ENCODE results near the gene CD79B. TPM values are rescaled to one million over a fixed set of nuclear protein-coding genes. Genes with fewer than 3 reads are reported as not detected.
A peak's percentile ranks its signal among the peaks of the same experiment; 100 is the strongest.

The CD79B gene
- total RNA-seq, 1 donor from 2014 or later = 3.4 TPM

DNA sequence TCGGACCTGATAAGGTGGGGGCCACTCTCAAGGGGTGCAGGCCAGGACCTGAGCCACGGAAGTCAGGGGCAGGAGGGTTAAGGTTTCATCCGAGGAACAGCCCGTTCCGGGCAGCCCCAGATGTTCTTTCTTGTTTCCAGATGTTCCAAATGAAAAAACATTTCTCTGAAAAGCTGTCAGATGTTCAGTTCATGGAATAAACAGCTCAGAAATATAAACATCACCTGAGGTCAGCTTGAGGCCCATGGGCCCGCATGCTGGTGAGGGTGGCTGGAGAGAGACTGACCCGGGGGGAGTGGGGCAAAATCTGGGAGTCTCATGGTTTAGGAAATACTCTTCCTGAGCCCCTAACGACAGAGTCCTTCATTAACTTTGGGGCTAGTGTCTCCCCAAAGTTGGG, 1.5 kb upstream of the CD79B start:
- Mint-ChIP-seq H3K27ac (ENCODE audit: unreplicated experiment) (no peak overlapping the region), H3K4me3 (ENCODE audit: unreplicated experiment) (no peak overlapping the region), H3K4me1 (ENCODE audit: unreplicated experiment) (peaks cover 6% of the 10 kb centered on the region), H3K27me3 (ENCODE audit: unreplicated experiment) (peaks cover 3% of the 10 kb centered on the region), H3K36me3 (ENCODE audit: low read depth, unreplicated experiment) (no peaks in the 10 kb centered on the region), H3K9me3 (ENCODE audit: unreplicated experiment) (no peaks in the 10 kb centered on the region)
- TF ChIP-seq, protein P1, sequence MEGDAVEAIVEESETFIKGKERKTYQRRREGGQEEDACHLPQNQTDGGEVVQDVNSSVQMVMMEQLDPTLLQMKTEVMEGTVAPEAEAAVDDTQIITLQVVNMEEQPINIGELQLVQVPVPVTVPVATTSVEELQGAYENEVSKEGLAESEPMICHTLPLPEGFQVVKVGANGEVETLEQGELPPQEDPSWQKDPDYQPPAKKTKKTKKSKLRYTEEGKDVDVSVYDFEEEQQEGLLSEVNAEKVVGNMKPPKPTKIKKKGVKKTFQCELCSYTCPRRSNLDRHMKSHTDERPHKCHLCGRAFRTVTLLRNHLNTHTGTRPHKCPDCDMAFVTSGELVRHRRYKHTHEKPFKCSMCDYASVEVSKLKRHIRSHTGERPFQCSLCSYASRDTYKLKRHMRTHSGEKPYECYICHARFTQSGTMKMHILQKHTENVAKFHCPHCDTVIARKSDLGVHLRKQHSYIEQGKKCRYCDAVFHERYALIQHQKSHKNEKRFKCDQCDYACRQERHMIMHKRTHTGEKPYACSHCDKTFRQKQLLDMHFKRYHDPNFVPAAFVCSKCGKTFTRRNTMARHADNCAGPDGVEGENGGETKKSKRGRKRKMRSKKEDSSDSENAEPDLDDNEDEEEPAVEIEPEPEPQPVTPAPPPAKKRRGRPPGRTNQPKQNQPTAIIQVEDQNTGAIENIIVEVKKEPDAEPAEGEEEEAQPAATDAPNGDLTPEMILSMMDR (IDR thresholded peaks at IDR 0.05; ENCODE audit: unreplicated experiment) = no peak
- no peak for DNase-seq (ENCODE audit: low spot score)

DNA sequence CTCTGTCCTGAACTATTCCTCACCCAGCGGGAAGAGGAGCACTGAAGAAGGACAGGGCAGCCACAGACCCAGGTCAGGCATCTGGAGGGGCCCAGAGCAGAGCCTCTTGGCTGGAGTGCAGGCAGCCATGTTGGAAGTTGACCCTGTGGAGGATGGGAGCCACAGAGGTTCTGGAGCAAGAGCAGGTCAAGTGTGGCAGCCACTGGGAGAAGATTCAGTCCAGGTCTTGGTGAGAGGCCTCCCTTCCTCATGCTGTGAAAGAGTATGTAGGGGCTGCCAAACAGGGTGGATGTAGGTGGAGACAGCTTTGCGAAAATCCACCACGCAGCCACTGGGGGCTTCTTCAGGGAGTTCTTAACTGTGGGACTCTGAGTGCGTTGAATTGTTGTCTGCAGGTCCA, 590 bp upstream of the CD79B start:
- Mint-ChIP-seq H3K27ac (ENCODE audit: unreplicated experiment) (no peak overlapping the region), H3K36me3 (ENCODE audit: low read depth, unreplicated experiment) (no peaks in the 10 kb centered on the region), H3K4me3 (ENCODE audit: unreplicated experiment) (no peak overlapping the region), H3K4me1 (ENCODE audit: unreplicated experiment) (peaks cover 5% of the 10 kb centered on the region), H3K9me3 (ENCODE audit: unreplicated experiment) (no peaks in the 10 kb centered on the region), H3K27me3 (ENCODE audit: unreplicated experiment) (peaks cover 6% of the 10 kb centered on the region)
- no peak for DNase-seq (ENCODE audit: low spot score)
- TF ChIP-seq, protein P1 (IDR thresholded peaks at IDR 0.05; ENCODE audit: unreplicated experiment) = no peak

DNA sequence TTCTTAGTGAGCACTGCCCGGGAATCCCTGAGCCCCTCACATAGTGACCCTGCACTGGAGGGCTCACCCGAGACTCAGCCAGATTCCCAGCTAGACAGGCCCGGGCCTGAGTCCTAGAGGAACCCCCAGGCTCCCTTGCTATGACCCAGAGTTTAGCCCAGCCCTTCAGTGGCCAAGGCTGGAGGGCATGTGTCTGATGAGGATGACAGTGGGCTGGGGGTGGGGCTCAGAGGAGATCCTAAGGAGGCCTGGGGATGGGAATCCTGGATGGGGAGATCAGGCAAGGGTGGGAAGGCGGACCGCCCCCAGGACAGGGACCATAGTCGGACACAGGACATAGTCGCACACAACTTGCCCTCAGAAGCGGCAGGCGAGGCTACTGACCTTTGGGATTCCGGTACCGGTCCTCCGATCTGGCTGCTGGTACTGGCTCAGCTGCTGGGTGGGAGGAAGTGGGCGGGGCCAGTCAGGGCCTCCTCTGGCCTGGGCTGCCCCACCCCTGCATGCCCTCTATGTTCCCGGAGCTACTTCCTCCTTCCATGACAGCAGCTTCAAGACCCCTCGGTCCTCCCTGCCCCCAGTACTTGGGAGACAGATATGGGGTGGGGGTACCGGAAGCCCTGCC, 1.1 kb downstream of the CD79B start:
- peaks cover 5% of the 10 kb centered on the region for H3K4me1 Mint-ChIP-seq (ENCODE audit: unreplicated experiment)
- no peaks in the 10 kb centered on the region for H3K36me3 Mint-ChIP-seq (ENCODE audit: low read depth, unreplicated experiment)
- TF ChIP-seq, protein P1 (IDR thresholded peaks at IDR 0.05; ENCODE audit: unreplicated experiment) = no peak
- H3K27me3 Mint-ChIP-seq (ENCODE audit: unreplicated experiment) = peaks cover 6% of the 10 kb centered on the region
- peak; percentile 26 for DNase-seq (ENCODE audit: low spot score)
- no peaks in the 10 kb centered on the region for H3K9me3 Mint-ChIP-seq (ENCODE audit: unreplicated experiment)
- no peak overlapping the region for H3K27ac Mint-ChIP-seq (ENCODE audit: unreplicated experiment)
- H3K4me3 Mint-ChIP-seq (ENCODE audit: unreplicated experiment) = no peak overlapping the region

DNA sequence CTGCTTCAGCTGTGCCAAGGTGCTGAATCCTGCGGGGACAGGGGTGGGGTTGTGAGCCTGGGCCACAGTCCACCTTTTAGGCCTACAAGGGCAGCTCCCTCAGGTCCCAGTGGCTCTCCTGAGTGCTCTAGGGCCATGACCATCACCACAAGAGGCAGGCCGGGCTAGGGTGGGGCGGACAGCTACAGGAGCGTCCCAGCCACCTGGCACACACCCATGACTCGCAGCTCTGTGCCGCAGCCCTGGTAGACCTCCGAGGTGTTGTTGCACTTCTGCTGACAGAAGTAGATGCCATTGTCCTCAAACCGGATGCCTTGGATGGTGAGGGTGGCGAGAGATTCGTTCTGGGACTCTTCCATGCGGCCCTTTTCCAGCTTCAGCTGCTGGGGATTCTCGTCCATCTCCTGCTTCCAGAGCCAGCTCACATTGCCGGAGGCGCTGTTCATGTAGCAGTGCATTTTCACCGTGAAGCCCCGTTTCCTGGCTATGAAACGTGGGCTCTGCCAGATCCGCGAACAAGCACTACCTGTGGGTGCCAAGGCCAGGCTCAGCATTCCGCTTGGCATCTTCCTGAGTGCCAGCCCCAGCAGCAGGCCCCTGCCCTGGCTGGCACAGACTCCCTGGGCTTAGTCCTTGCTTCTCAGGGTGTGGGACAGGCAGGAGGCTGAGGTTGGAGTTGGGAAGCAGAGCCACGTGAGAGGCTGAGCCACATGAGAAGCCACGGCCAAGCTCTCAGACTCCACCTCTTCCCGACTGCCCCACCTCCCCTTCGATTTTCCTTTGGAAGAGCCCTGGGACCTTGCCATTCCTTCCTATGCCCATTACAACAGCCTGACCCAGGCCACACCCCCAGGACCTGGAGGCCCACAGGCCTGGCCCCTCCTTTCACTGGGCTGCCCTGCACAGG, 2.0 kb downstream of the CD79B start:
- Mint-ChIP-seq H3K36me3 (ENCODE audit: low read depth, unreplicated experiment) (no peaks in the 10 kb centered on the region), H3K27me3 (ENCODE audit: unreplicated experiment) (peaks cover 6% of the 10 kb centered on the region), H3K4me3 (ENCODE audit: unreplicated experiment) (no peak overlapping the region), H3K27ac (ENCODE audit: unreplicated experiment) (no peak overlapping the region), H3K9me3 (ENCODE audit: unreplicated experiment) (no peaks in the 10 kb centered on the region), H3K4me1 (ENCODE audit: unreplicated experiment) (peaks cover 5% of the 10 kb centered on the region)
- DNase-seq (ENCODE audit: low spot score) = no peak
- TF ChIP-seq, protein P1 (IDR thresholded peaks at IDR 0.05; ENCODE audit: unreplicated experiment) = no peak

All from endothelial cell (in vitro differentiated cells).